Limb (tissue), 2 donors: ENCODE measurements around the gene IGBP1.
"Not testable (repeated sequence)": the region's sequence is repeated elsewhere in the genome, so short reads cannot be mapped to it uniquely, and the experiment has no call there.

Experiments
- DNase-seq, 2 donors: peaks; one replicate each; pipeline ENCODE4 v3.0.0-alpha.2; 2016; ENCODE audit errors: extremely low spot score in 2 of 2

The IGBP1 gene

DNA sequence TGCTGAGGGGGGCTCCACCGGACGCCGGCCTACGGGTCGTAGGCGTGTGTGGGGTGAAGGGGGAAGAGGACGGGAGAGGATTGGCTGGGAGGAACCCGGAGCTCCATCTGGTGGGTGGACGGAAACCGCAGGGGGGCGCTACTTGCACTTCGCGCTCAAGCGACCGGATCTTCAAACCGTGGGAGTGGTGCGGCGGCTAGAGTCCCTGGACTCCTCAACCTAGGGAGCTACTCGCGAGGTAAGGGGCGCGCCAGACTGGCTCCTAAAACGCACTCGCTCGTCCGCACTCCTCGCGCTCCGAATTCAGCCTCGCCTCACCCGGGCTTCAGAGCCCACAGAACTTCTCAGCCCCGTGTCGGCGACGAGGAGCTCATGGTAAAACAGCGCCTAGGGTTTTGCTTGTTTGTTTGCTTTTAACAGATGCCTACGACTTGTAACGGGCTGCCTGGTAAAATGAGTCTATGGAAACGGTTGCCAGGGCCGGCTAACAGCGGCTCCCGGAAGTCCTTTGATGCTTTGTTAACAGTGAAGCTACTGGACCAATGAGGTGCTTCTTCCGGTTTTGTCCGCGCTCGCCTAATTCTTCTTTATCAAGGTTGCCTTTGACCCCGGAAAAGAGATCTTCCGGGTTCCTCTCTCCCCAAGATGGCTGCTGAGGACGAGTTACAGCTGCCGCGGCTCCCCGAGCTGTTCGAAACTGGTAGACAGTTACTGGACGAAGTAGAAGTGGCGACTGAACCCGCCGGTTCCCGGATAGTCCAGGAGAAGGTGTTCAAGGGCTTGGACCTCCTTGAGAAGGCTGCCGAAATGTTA is at the start of gene IGBP1:
TSS of gene IGBP1 (plus strand) at position 145 of the 813 bp plus-strand sequence. CDS start at position 646, 501 bp downstream.
- peak; percentile 85 to 86 for DNase-seq

DNA sequence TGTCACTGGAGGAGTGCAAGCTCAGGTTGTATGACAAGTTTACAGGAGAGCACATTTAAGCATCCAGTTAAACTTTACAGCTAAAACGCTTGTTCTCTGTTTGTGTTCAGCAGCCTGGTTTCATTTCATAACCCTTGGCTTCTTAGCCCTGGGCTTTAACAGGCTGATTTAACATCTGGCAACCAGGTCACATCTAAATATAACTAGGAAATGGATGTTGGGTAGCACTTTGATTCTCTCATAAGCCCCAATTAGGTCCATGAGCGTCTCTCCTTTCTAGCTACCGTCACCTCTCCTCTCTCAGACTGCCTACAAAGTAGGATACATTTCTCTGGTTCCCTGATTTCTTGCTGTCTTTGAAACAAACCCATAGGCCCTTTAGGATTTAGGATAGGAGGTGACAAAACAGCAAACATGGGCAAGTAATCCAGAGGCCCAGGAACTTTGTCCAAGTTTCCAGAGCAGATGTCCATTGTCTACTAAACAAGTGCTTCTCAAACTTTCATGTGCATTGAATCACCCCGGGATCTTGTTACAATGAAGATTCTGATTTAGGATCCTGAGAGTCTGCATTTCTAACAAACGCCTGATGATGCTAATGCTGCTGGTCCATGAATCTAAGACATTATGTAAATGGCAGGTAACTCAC is 48.5 kb upstream of the IGBP1 start:
- no peak for DNase-seq

DNA sequence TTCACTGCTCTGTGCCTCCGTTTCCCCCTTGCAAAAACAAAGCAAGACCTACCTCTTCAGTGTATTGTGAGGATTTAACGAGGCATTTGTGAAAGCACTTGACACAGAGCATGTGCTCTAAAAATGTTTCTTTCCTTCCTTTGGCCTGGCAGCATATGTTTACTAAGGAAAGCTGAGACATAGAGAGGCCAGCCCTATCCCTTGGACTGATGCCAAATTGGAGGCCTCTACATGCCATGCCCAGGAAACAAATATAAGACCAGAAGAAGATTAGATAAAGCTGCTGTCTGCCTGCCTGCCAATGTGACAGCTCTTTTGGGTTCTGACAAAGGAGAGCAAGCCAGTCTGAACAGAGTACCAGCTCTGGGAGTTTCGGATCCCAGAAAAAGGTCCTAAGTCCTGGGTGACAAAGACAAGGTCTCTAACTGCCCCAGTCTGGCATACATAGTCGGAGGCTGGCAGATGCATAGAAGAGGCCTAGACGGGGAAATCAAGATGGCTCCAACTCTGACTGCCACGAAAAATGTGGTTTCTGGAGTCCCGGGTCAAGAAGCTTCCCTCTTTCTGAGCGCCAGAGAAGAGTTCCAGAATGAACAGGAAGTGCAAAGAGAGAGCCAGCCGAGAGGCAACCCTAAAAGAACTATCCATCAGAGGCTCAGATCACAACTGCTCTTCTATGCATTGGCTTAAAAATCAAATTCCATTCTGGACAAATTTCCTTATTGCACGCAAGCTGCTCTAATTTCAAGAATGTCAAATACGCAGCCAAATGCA is 45.2 kb upstream of the IGBP1 start:
- peak in 1 of 2 donors; percentile 3 for DNase-seq

DNA sequence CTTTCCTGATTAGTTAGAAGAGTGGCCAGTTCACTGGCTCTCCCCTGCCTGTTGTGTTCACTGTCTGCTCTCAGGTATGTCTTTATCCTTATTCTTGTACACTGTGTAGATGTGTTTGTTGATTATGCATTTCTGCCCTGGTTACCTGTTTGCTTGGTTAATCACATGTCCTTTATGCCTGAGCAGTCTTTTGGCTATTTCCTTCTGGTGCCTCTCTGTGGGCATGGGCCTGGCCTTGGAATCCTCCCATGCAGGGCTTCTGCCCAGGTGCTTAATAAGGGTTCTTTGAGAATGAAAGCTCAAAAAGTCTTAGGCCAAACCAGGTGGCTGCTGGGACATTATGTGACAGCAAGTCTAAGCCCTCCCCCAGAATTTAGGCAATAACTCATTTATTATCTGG is 44.5 kb upstream of the IGBP1 start:
- DNase-seq: no peak

DNA sequence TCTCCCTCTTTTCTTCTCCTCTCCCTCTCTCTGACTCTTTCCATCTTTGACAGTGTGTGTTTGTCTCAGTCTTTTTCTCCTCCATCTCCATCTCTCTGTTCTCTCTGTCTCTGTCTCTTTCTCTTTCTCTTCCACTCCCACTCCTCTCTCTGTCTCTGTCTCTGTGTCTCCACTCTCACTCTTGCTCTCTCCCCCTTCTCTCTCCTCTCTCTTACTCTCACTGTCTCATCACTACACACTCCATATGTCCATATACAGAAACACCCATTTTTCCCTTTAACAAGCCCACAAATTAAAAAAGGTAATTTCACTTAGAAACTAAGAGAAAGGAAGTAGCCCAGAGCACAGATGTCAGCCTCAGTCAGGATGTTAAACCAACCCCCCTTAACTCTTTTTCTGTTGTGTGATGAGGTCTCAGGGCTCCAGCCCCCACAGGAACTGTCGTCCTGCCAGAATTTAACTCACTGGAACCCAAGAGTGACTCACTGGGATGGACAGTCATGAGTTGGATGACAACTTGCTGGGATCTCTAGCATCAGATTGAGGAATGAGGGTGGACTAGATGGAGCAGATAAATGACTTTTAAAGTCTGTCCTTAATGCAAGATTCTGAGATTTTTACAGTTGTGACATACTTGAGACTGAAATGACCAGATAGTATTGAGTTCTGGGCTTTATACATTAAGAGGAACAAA is 43.5 kb upstream of the IGBP1 start:
- no peak for DNase-seq

DNA sequence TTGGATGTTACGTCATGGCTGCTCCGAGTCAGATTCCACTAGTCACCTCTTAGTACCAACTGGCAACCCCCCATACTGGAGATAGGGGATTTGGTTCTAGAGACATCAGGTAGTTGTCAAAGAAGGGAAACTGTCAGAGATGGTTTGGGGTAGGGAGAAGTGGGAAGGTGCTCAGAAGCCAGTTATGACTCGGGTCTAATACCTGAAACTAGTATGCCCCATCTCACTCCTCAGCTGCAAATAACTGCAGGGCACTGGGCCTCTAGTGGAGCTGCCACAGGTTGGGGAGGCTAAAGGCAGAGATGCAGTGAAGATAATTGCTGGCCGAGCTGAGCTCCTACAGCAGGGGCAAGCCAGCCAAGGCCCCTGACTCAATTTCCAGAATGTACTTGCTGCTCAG is 41.0 kb upstream of the IGBP1 start:
- no peak for DNase-seq

DNA sequence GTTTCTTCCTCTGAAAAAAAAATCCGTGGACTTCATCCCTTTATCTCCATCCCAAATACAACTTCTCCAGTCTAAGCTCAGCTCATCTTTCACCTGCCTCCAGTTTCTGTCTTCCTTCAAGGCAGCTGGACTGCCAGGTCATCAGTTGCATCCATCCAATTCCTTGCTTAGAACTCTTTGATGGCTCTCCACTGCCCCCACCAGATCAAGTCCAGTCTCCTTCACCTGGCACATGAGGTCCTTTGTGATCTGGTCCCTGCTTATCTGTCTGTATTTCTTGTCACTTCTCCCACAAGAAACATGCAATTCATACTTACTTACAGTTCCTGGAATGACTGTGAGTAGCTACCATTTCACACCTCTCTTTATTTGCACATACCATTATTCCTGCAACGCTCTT is 37.2 kb upstream of the IGBP1 start:
- no peak for DNase-seq

DNA sequence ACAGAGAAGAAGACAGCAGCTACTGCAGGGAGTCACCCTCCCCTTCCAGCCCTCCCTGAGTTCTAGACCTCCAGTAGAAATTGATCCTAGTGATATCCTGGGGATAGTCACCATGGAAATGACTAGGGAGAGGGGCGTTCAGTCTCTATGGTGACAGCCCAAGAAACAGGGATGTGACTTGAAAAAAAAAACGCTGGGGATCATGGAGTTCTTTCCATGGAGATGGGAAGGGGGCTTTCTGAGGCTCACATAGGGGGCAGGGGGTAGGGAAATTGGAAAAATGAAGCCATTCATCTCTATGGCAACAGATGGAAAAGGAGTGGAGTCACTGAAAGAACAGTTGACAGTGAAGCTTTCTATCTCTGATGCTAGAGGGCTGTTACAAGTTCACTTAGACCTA is 28.0 kb upstream of the IGBP1 start:
- no peak for DNase-seq

DNA sequence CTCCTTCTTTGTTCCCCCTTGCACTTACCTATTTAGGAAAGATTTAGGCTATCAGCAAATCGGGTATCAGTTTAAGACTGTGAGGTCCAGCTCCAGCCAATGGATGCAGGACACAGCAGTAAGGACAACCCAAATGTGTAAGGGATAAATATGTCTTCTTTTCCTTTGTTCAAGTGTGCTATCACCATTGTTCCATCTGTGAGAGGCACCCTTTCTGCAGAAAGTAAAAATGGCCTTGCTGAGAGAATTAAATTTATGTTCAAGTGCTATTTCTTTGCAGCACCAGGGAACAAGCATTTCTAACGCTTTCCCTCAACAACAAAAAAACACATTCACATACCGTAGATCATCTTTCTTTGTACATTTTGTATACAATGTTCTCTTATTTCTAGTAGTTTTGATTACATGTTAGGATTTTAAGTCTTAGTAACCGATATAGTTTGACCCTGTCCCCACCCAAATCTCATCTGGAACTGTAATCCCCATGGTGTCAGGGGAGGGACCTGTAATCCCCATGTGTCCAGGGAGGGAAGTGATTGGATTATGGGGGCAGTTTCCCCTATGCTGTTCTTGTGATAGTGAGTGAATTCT is 21.7 kb upstream of the IGBP1 start:
- not testable (repeated sequence) for DNase-seq

DNA sequence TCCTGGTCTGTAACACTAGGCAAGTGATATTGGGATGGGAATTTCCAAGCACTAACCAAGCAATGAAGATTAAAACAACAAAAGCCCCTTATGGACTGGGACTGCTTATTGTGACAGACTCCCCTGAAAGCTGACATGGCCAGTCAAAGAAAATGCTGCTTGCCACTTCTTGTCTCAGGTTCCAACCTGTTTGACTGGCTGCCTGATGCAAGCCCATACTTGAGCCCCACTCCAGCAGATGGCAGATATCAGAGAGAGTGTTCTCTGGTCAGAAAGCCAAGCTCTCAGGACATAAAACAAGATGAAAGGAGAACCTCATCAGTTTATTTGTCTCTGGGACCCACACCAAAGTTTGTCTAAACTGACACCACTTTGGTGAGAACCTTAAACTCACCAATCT is 15.5 kb upstream of the IGBP1 start:
- DNase-seq: no peak

DNA sequence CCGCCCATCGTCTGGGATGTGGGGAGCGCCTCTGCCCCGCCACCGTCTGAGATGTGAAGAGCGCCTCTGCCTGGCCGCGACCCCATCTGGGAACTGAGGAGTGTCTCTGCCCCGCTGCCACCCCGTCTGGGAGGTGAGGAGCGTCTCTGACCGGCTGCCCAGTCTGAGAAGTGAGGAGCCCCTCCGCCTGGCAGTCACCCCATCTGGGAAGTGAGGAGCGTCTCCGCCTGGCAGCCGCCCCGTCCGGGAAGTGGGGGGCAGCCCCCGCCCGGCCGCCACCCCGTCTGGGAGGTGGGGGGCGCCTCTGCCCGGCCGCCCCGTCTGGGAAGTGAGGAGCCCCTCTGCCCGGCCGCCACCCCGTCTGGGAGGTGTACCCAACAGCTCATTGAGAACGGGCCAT is 10.2 kb upstream of the IGBP1 start:
- not testable (repeated sequence) for DNase-seq

DNA sequence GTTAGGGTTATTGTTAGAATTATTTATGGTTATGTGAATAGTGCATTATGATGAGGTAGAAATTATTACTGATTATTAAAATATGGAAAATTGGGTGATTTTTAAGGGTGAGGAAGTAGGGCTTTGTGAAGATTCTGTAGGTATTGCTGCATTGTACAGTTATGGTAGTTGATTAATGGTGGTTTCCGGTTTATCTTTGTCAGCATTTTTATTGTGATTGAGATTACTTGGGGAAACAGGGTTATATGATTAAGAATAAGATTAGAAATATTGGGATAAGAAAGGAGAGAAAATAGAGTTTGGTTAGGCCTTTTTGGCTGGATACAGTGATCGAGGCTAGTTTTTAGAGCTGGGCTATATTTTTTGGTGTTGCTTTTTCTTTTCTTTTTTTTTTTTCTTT is 8.6 kb upstream of the IGBP1 start:
- DNase-seq: no peak

DNA sequence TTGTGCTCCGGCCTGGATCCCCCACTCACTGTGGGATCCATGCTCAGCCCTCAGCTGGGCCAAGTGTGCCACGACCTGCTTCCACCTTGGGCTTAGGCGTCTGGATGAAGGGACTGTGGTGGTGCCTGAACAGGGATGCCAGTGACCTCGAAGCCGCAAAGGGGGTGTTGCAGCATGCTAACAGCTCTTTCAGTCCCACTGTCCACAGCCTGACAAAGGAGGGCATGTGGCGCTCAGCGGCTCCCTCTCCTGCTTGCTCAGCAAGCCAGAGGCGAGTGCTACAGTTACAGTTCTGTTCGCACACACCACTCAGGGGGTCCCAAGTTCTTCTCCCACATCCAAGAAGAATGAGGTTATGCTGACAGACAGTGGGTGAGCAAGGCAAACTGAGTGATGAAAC is 5.2 kb upstream of the IGBP1 start:
- DNase-seq: no peak

DNA sequence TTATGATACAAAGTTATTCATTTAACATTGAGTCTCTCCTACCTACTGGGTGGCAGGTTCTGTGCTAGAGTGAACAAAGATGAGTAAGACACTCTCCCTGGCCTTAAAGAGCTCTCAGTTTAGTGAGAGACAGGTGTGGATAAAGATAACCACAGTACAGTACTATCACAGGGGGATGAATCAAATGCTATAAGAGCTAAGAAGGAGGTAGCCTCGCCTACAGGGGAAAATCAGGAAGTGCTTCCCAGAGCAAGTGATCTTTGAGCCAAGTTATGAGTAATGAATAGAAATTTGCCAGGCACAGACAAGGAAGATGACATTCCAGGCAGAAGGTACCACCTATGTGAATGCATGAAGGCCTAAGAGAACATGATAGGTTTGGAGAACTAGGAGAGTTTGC is 3.4 kb upstream of the IGBP1 start:
- DNase-seq: no peak

DNA sequence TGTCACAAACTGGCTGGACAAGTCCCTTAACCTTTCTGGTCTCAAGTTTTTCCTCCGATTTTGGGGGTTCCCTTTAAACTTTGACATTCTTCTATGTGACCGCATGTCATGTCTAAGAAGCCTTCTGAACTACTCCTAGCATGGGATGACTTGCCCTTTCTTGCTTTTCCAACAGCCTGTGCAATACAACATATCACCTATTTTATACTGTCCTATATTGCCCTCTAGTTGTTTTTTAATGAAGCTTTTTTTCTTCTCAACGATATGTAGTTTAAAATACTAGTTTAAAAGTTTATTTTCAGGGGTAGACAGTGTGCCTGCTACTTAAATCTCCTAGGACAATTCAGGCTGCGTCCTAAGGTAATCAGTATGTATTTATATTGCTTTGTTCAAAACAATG is 1.0 kb upstream of the IGBP1 start:
- no peak for DNase-seq

DNA sequence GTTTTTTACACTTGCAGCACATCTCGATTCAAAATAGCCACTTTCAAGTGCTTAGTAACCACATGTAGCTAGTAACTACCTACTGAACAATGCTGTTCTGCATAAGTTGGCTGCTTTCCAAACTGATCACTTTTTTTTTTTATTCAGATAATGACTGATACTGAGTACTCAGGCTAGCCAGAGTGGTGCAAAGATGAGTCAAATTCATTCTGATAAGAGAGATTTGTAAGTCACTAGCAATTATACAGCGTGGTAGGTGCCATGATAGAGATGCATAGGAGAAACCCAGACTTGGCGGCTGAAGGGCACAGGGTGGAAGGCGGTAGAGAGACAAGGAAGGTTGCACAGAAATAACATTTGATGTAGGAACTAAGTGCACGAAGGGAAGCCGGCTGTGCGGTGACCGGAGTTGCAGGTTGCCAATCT is 357 bp upstream of the IGBP1 start:
- no peak for DNase-seq

DNA sequence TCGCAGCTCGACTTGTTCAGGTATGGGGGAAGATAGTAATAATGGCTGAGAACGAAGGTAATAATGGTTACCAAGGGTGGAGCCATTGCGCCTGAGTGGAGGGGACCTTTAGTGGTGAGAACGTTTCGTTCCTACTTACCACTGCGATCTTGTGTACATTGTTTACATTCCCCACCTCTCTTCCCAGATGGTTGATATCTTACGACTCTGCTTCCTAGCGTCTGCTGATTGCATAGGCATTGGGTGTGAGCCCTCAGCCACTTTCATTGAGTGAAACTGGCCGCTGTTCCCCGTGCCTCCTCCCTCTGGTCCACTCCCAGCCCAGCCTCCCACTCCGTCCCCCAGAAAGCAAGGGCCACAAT is 850 bp downstream of the IGBP1 start:
- DNase-seq: no peak

DNA sequence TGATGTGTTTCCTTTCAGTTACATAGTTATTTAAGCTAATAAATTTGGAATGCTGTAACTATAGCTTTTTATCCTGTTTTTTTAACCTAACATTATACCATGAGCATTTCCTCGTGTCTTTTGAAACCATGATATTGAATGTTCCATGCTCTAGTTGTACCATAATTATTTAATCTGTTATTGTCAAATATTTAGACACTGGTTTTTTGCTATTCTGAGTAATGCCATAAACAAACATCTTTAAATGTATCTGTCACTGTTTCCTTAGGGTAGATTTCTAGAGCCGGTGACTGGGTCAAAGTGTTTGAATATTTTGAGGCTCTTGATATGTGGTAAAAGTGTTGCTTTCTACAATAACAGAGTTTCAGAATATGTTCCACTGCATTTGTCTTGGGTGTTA is 5.4 kb downstream of the IGBP1 start:
- DNase-seq: no peak

DNA sequence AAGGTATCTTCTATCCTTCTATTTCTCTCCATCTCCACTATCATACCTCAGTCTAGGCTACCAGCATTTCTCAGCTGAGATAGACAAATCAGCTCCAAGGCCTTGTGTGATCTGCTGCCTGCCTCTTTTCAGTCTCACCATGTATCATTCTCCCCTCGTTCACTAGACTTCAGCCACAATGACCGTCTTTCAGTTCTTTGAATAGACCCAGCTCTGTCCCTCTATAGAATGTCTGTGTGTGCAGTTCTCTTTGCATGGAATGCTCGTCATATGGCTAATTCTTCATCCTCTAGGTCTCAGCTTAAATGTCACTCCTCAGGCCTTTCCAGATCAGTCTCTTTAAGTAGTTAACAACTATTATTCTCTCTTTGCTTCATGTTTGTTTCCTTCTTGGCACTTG is 6.5 kb downstream of the IGBP1 start:
- no peak for DNase-seq

DNA sequence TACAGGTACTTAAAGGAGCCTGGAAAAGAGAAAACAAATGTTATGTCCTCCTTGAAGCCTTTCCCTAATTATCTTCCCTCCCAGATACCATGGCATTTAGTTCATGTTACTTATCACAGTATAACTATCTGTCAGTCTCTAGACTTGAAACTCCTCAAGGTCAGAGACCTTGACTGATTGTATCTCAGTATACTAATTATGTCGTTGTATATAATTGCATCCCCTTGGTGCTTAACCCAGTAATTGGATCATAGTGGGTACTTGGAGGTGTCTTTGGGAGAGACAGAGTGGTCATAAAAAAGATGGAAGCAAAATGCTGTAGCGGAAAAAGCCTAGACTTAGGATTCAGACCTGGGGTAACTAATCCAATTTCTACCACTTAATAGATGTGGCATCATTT is 8.1 kb downstream of the IGBP1 start:
- no peak for DNase-seq
